H1 (cell line): ENCODE measurements around the gene IGFALS. TPM values are rescaled to one million over a fixed set of nuclear protein-coding genes. Genes with fewer than 3 reads are reported as not detected.

ENCODE experiments used
- CTCF ChIA-PET: fragments of 300-600 bp; sonication (Branson Sonifier 250); formaldehyde crosslinking; loops from one replicate; lab custom pipeline; 2021; ENCODE audit not compliant: partially characterized antibody; lab: Charles Lee
- POLR2A ChIA-PET: fragments of 300-600 bp; sonication (Branson Sonifier 250); formaldehyde crosslinking; loops from one replicate; lab custom pipeline; 2021; ENCODE audit warnings: inconsistent platforms; ENCODE audit not compliant: partially characterized antibody; lab: Charles Lee
- DNase-seq, 2 experiments: peaks; one replicate each; pipeline versions ENCODE4 v3.0.0 to v3.0.0-alpha.2; 2010 to 2022; ENCODE audit warnings: low spot score in 2 of 2, low read depth in 1 of 2, mixed read lengths in 1 of 2
- FAIRE-seq: peaks from 2 replicates; lab custom pipeline; 2011; peaks lifted over from hg19 to GRCh38; lab: Jason Lieb, UNC
- H2AFZ ChIP-seq: 2 replicates; pipeline ENCODE4 v1.8.1; 2012; ENCODE audit warnings: low read length, inconsistent platforms
- H2AK5ac ChIP-seq: 2 replicates; pipeline ENCODE4 v1.6.1; 2013; ENCODE audit warnings: low read depth, low read length
- H2BK120ac ChIP-seq: replicated peaks from 2 replicates; pipeline ENCODE3; 2013; ENCODE audit warnings: low read depth, low read length, inconsistent platforms
- H2BK12ac ChIP-seq: 2 replicates; pipeline ENCODE4 v1.6.1; 2013; ENCODE audit warnings: low read depth, low read length
- H2BK15ac ChIP-seq: 2 replicates; pipeline ENCODE4 v1.6.1; 2013; ENCODE audit warnings: low read length
- H2BK20ac ChIP-seq: 2 replicates; pipeline ENCODE4 v1.6.1; 2013; ENCODE audit warnings: low read length
- H2BK5ac ChIP-seq: 2 replicates; pipeline ENCODE4 v1.6.1; 2013; ENCODE audit warnings: low read depth, low read length
- H3K14ac ChIP-seq: 2 replicates; pipeline ENCODE4 v1.6.1; 2013; ENCODE audit warnings: inconsistent platforms; ENCODE audit not compliant: insufficient read length
- H3K18ac ChIP-seq: 2 replicates; pipeline ENCODE4 v1.6.1; 2013; ENCODE audit warnings: low read length; ENCODE audit errors: extremely low read depth
- H3K23ac ChIP-seq: 2 replicates; pipeline ENCODE4 v1.6.1; 2013; ENCODE audit warnings: inconsistent platforms; ENCODE audit not compliant: insufficient read length
- H3K23me2 ChIP-seq: 2 replicates; pipeline ENCODE4 v1.6.1; 2013; ENCODE audit warnings: low read depth, low read length
- H3K27ac ChIP-seq: 2 replicates; pipeline ENCODE4 v1.6.1; 2011; ENCODE audit warnings: low read depth, low read length, inconsistent platforms
- H3K27me3 ChIP-seq, 4 experiments: replicated peaks in 1 of 4; 1 replicate in 1 of 4; 2 replicates in 3 of 4; pipeline versions ENCODE4 v1.6.1 to v1.8.1; 2011 to 2013; ENCODE audit warnings: low read length in 3 of 4, mild to moderate bottlenecking in 3 of 4, inconsistent platforms in 2 of 4, mixed read lengths in 2 of 4, moderate library complexity in 1 of 4; ENCODE audit not compliant: control insufficient read depth in 3 of 4, insufficient read depth in 3 of 4; ENCODE audit errors: extremely low read depth in 1 of 4
- H3K36me3 ChIP-seq, 4 experiments: 2 replicates each; pipeline versions ENCODE4 v1.6.1 to v1.8.1; 2011 to 2013; ENCODE audit warnings: mild to moderate bottlenecking in 4 of 4, low read length in 3 of 4, moderate library complexity in 2 of 4, control low read depth in 1 of 4, inconsistent platforms in 1 of 4; ENCODE audit not compliant: insufficient read depth in 4 of 4, control insufficient read depth in 2 of 4
- H3K4ac ChIP-seq: replicated peaks from 2 replicates; pipeline ENCODE3; 2013; ENCODE audit warnings: low read length, low read depth, mixed read lengths, inconsistent platforms; ENCODE audit not compliant: insufficient read length
- H3K4me1 ChIP-seq, 4 experiments: replicated peaks in 1 of 4; 1 replicate in 1 of 4; 2 replicates in 3 of 4; pipeline versions ENCODE4 v1.6.1 to v1.8.1; 2011 to 2013; ENCODE audit warnings: low read length in 3 of 4, inconsistent platforms in 2 of 4, mixed read lengths in 1 of 4; ENCODE audit not compliant: insufficient read depth in 4 of 4, control insufficient read depth in 3 of 4
- H3K4me2 ChIP-seq, 2 experiments: 2 replicates each; pipeline versions ENCODE4 v1.6.1 to v1.8.1; 2011 to 2013; ENCODE audit warnings: low read depth in 2 of 2, low read length in 2 of 2, control low read depth in 1 of 2, inconsistent platforms in 1 of 2, mild to moderate bottlenecking in 1 of 2; ENCODE audit not compliant: insufficient read depth in 1 of 2
- H3K4me3 ChIP-seq, 4 experiments: fragments of 200-600, 300-600 bp in 1 of 4; sonication (generic), shearing (Covaris generic), sonication (Bioruptor Twin) in 1 of 4; 2 replicates each; pipeline versions ENCODE4 v1.5.1 to v1.8.1; 2011 to 2016; ENCODE audit warnings: low read length in 4 of 4, low read depth in 3 of 4, control low read depth in 2 of 4, inconsistent platforms in 2 of 4, mild to moderate bottlenecking in 2 of 4, mixed read lengths in 1 of 4, moderate library complexity in 1 of 4; ENCODE audit not compliant: insufficient read depth in 2 of 4; ENCODE audit errors: extremely low read depth in 1 of 4
- H3K56ac ChIP-seq: replicated peaks from 2 replicates; pipeline ENCODE3; 2013; ENCODE audit warnings: low read depth, mild to moderate bottlenecking, mixed read lengths, low read length, inconsistent platforms; ENCODE audit not compliant: insufficient read length
- H3K79me1 ChIP-seq: 2 replicates; pipeline ENCODE4 v1.6.1; 2013; ENCODE audit warnings: low read depth, low read length, control low read depth
- H3K79me2 ChIP-seq, 2 experiments: 2 replicates each; pipeline versions ENCODE4 v1.6.1 to v1.8.1; 2012 to 2013; ENCODE audit warnings: low read length in 2 of 2, mild to moderate bottlenecking in 2 of 2, inconsistent platforms in 1 of 2; ENCODE audit not compliant: insufficient read depth in 2 of 2, control insufficient read depth in 1 of 2
- H3K9ac ChIP-seq, 4 experiments: replicated peaks in 1 of 4; 1 replicate in 1 of 4; 2 replicates in 3 of 4; pipeline versions ENCODE4 v1.6.1 to v1.8.1; 2011 to 2013; ENCODE audit warnings: low read depth in 3 of 4, low read length in 3 of 4, control low read depth in 2 of 4, mild to moderate bottlenecking in 2 of 4, moderate library complexity in 2 of 4, inconsistent platforms in 1 of 4; ENCODE audit errors: extremely low read depth in 1 of 4
- H3K9me3 ChIP-seq, 2 experiments: 2 replicates each; pipeline versions ENCODE4 v1.6.1 to v1.8.1; 2012 to 2013; ENCODE audit warnings: mild to moderate bottlenecking in 2 of 2, moderate library complexity in 2 of 2, control low read depth in 1 of 2, inconsistent platforms in 1 of 2, low read depth in 1 of 2, low read length in 1 of 2, mixed read lengths in 1 of 2; ENCODE audit not compliant: insufficient read depth in 2 of 2
- H4K20me1 ChIP-seq, 2 experiments: replicated peaks in 1 of 2; 2 replicates each; pipeline versions ENCODE3 to v1.8.1; 2011 to 2013; ENCODE audit warnings: inconsistent platforms in 2 of 2, low read length in 2 of 2, mild to moderate bottlenecking in 1 of 2; ENCODE audit not compliant: insufficient read depth in 2 of 2, control insufficient read depth in 1 of 2
- H4K5ac ChIP-seq: 2 replicates; pipeline ENCODE4 v1.6.1; 2013; ENCODE audit warnings: low read length, low read depth, mixed read lengths, inconsistent platforms; ENCODE audit not compliant: insufficient read length
- H4K8ac ChIP-seq: 2 replicates; pipeline ENCODE4 v1.8.0; 2013; ENCODE audit warnings: mild to moderate bottlenecking, moderate library complexity, low read length, inconsistent platforms; ENCODE audit not compliant: insufficient read depth; ENCODE audit errors: extremely low read depth
- H4K91ac ChIP-seq: replicated peaks from 2 replicates; pipeline ENCODE3; 2013; ENCODE audit warnings: low read length, mixed read lengths, inconsistent platforms; ENCODE audit not compliant: insufficient read length
- POLR2AphosphoS5 ChIP-seq: IDR thresholded peaks from 2 replicates; pipeline ENCODE4 v1.6.1; 2011; ENCODE audit warnings: low read depth, low read length
- RXRA ChIP-seq: IDR thresholded peaks from 2 replicates; pipeline ENCODE4 v1.6.1; 2011; ENCODE audit warnings: low read depth, mild to moderate bottlenecking, low read length, moderate library complexity; ENCODE audit not compliant: insufficient read depth
- WGBS, 2 experiments: shearing (Covaris generic) in 1 of 2; methylation state at CpG; one replicate each; pipeline versions ENCODE4 v1.1.6 to v1.1.7; 2013 to 2015; ENCODE audit warnings: low lambda C conversion rate in 2 of 2, mixed read lengths in 2 of 2, inconsistent platforms in 1 of 2, low coverage in 1 of 2, missing lambda C conversion rate in 1 of 2; ENCODE audit not compliant: insufficient replicate concordance in 2 of 2, insufficient coverage in 1 of 2, insufficient read length in 1 of 2; ENCODE audit errors: extremely low coverage in 1 of 2, missing lambda C conversion rate in 1 of 2; 5-methylcytosine and 5-hydroxymethylcytosine counted together
- polyA plus RNA-seq, 7 experiments: library from polyadenylated mRNA; depleted of rRNA in 3 of 7; stranded (reverse) in 5 of 7; unstranded in 2 of 7; fragments of >200 nt in 5 of 7; fragments of 200-250 nt in 2 of 7; gene quantifications; 1 replicate in 5 of 7; 2 replicates in 1 of 7; 4 replicates in 1 of 7; pipeline versions ENCODE4 v1.2.1 to v1.2.3, GENCODE V29; 2011 to 2013; ENCODE audit warnings: missing spikeins in 2 of 7, mixed read lengths in 2 of 7
- total RNA-seq: library from RNA; stranded (reverse); fragmentation: NEBNext Ultra II Directional; extraction: Animal tissue kit (Norgen Biotek cat#: 25700); gene quantifications from 2 replicates; pipeline ENCODE4 v1.2.1, GENCODE V29; 2021

IGFALS gene
- total and polyA plus RNA-seq, 2 of the 8 experiments (the other 6 are each of a cell fraction or from before 2014, with no cell fraction given), result not detected

DNA sequence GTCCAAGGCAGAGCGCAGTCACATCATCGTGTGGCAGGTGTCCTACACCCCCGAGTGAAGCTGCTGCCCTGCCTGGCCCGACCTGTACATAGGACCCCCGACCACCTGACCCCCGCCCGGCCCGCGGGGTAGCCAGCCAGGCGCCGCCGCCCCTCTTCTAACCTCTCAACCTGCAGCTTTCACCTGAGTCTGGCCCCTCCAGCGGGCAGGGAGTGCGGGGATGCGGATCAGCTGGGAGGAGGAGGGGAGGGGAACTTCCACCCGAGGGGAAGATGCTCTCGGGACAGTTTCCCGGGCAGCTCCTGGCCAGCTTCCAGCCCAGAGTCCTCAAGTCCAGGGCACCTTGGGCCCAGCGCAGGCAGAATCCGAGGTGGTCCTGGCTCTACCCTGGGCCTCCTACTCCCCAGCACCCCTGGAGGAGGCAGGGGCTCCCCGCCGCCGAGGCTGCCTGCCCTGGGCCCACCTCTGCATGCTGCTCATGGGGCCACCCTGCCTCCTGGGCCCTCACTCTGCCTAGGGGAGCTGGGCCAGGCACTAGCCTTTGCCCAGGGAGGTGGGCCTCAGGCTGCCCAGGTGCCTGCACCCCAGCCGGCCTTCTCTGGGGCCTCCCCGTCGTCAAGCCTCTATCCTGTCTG is 24.6 kb downstream of the IGFALS start:
- WGBS, 2 experiments, result 91% methylated on average over 11 of the region's 26 CpGs; no CpG with 5 or more reads in 1 of the 2 experiments
- no peak overlapping the region for H3K56ac ChIP-seq

More for the DNA sequence above, 24.6 kb downstream of the IGFALS start:
- no peak overlapping the region for H2AFZ ChIP-seq
- H3K4me3 ChIP-seq, result no peak overlapping the region
- peaks cover 15% of the 10 kb centered on the region for H3K23me2 ChIP-seq
- peaks cover 0 to 21% (median 13%) of the 10 kb centered on the region in 4 experiments; a peak in 5 of 7 replicates for H3K4me1 ChIP-seq
- no peak overlapping the region for H3K14ac ChIP-seq
- peaks cover 3 to 37% (median 7%) of the 10 kb centered on the region in 4 experiments; a peak in 4 of 8 replicates for H3K36me3 ChIP-seq
- ChIA-PET POLR2A (interaction anchor here (0.6 to 13.5 kb wide), 10 partner anchors 9 to 260 kb away, joined by 3 to 246 read pairs (median 4); partner anchors contain the start of genes MAPK8IP3, NUBP2, RPS2 and SPSB3), CTCF (interaction anchor here (0.6 to 1.5 kb wide), 3 partner anchors 81 to 468 kb away, joined by 3 to 4 read pairs (median 3); no protein-coding TSS in a partner anchor)
- 0 out of 2 replicates have a peak overlapping the region, but pooled peaks have one; percentile 6 for H2BK5ac ChIP-seq
- no peak overlapping the region for H2BK20ac ChIP-seq
- H3K23ac ChIP-seq, result no peak overlapping the region
- no peak overlapping the region for H3K9ac ChIP-seq
- peaks cover 1 to 10% of the 10 kb centered on the region in 2 experiments for H4K20me1 ChIP-seq
- no peak overlapping the region for H2BK120ac ChIP-seq
- no peak for TF ChIP-seq RXRA
- peak; percentile 42; the same call in 1 of the 2 replicates for TF ChIP-seq POLR2AphosphoS5
- H2AK5ac ChIP-seq, result no peak overlapping the region
- DNase-seq, result no peak
- H2BK12ac ChIP-seq, result no peak overlapping the region
- no peaks in the 10 kb centered on the region for H3K27me3 ChIP-seq
- no peak overlapping the region for H2BK15ac ChIP-seq
- no peak overlapping the region for H4K91ac ChIP-seq
- H3K4me2 ChIP-seq, result no peak overlapping the region
- no peak overlapping the region for H3K18ac ChIP-seq
- no peaks in the 10 kb centered on the region for H3K79me1 ChIP-seq
- H3K27ac ChIP-seq, result no peak overlapping the region
- H4K8ac ChIP-seq, result no peak overlapping the region; the same call in 1 of the 2 replicates
- no peak overlapping the region for H4K5ac ChIP-seq
- H3K4ac ChIP-seq, result no peak overlapping the region
- peaks cover 0 to 9% of the 10 kb centered on the region in 2 experiments; a peak in 1 of 4 replicates for H3K79me2 ChIP-seq
- no peaks in the 10 kb centered on the region for H3K9me3 ChIP-seq
- FAIRE-seq, result no peak
